Body of pancreas (tissue), 4 donors: ENCODE data around the gene LDB1.

Source experiments
- CTCF ChIP-seq, 7 experiments: fragments of 450-650 bp in 4 of 7; fragments of 200-600 bp in 3 of 7; sonication (generic) in 3 of 7; IDR thresholded peaks; one replicate each; pipeline ENCODE4 v1.5.1; 2016 to 2019; ENCODE audit warnings: antibody characterized with exemption in 7 of 7
- POLR2A ChIP-seq, 3 donors: fragments of 450-650 bp; IDR thresholded peaks; one replicate each; pipeline ENCODE4 v1.6.1; 2016; ENCODE audit warnings: antibody characterized with exemption in 3 of 3, mild to moderate bottlenecking in 2 of 3

- TF ChIP-seq POLR2A (IDR thresholded peaks at IDR 0.05) (peak in 1 of 3 donors; percentile 6), CTCF (IDR thresholded peaks at IDR 0.05) (no peak)
Measured at GRCh38 chr10:102133373-102134195, 13.4 kb upstream of the LDB1 start.
